Mucosa of stomach (tissue), 1 donor: ENCODE data around the gene TRIM8.
A peak's percentile ranks its signal among the peaks of the same experiment; 100 is the strongest.

ENCODE experiments used
- H3K27me3 ChIP-seq: one replicate; pipeline ENCODE4 v1.7.0; 2013; ENCODE audit warnings: mild to moderate bottlenecking, low read length; ENCODE audit not compliant: control insufficient read depth, insufficient read depth
- H3K36me3 ChIP-seq: one replicate; pipeline ENCODE4 v1.7.0; 2013; ENCODE audit warnings: low read length; ENCODE audit not compliant: control insufficient read depth, insufficient read depth
- H3K4me1 ChIP-seq: one replicate; pipeline ENCODE4 v1.7.0; 2013; ENCODE audit warnings: mild to moderate bottlenecking, low read length; ENCODE audit not compliant: control insufficient read depth, insufficient read depth
- H3K4me3 ChIP-seq: one replicate; pipeline ENCODE4 v1.7.0; 2013; ENCODE audit warnings: low read length
- H3K9ac ChIP-seq: one replicate; pipeline ENCODE4 v1.7.0; 2013; ENCODE audit warnings: mild to moderate bottlenecking, low read length, moderate library complexity
- H3K9me3 ChIP-seq: one replicate; pipeline ENCODE4 v1.7.0; 2013; ENCODE audit warnings: mild to moderate bottlenecking, low read length, moderate library complexity; ENCODE audit not compliant: control insufficient read depth
- donor health status: Pancreatic carcinoma.

Gene TRIM8

DNA sequence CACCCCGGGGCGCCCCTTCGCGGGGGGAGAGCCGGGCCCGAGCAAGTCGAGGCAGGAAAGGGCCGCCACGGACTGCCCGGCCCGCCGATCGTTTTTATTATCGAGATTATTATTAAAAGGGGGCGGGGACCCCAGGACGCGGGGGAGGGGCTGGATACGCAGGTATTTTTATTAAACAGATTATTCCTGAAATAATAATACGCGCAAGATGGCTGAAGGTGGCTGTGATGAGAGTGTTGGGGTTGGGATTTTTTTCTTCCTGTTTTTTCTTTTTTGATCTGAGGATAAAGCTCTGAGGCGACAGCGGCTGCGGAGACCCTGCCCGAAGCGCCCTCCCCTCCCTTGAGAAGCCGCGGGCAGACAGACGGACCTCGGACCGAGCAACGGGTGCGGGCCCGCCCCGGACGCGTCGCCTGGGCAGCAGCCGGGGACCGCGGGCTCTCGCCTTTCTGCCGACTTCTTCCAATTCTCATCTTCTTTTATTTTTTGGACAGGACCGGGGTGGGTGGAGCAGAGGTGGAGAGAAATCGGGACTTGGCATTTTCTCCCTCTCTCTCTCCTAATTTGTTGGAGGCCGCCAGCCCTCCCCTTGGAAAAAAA is 1.4 kb upstream of the TRIM8 start:
- Histone ChIP-seq H3K9me3 (no peaks in the 10 kb centered on the region), H3K4me1 (peaks cover 17% of the 10 kb centered on the region), H3K36me3 (no peaks in the 10 kb centered on the region)

DNA sequence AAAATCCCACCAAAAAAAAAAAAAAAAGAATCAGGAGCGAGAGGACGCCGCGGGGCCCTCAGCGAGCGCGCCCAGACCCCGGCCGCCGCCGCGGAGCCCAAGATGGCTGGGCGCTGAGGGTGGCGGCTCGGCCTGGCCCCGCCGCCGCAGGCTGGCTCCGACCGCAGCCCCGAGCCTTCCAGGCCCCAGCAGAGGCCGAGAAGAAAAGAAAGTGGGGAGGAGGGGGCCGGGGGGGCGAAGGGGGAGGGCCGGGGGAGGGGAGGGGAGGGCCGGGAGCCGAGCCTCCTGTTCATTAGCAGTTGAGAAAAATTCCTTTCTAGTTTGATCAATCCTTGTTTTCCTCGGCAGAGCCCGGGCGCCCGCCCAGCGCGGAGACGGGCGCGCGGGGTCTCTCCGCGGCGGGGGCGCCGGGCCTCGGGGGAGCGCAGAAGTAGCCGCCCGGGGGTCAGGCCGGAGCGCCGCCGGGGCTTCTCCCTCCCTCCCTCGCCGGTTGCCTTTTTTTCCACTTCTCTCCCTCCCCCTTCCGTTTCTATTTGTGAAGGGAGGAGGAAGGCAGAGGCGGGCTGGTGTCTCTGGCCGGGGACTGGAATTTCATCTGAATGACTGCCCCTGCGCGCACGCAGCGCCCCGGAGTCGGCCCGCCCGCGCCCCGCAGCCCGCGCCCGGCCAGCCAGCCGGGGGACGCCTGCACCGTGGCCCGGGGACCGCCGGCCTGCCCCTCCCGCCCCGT is 778 bp upstream of the TRIM8 start:
- peak overlapping the region; percentile 77 for H3K4me3 ChIP-seq
- H3K9me3 ChIP-seq: no peaks in the 10 kb centered on the region
- peak overlapping the region; percentile 99 for H3K9ac ChIP-seq
- H3K36me3 ChIP-seq: peaks cover 2% of the 10 kb centered on the region
- no peaks in the 10 kb centered on the region for H3K27me3 ChIP-seq
- peaks cover 24% of the 10 kb centered on the region for H3K4me1 ChIP-seq

More for the DNA sequence above, 1.4 kb upstream of the TRIM8 start:
- Histone ChIP-seq H3K27me3 (no peaks in the 10 kb centered on the region), H3K4me3 (peak overlapping the region; percentile 77), H3K9ac (peak overlapping the region; percentile 99)

DNA sequence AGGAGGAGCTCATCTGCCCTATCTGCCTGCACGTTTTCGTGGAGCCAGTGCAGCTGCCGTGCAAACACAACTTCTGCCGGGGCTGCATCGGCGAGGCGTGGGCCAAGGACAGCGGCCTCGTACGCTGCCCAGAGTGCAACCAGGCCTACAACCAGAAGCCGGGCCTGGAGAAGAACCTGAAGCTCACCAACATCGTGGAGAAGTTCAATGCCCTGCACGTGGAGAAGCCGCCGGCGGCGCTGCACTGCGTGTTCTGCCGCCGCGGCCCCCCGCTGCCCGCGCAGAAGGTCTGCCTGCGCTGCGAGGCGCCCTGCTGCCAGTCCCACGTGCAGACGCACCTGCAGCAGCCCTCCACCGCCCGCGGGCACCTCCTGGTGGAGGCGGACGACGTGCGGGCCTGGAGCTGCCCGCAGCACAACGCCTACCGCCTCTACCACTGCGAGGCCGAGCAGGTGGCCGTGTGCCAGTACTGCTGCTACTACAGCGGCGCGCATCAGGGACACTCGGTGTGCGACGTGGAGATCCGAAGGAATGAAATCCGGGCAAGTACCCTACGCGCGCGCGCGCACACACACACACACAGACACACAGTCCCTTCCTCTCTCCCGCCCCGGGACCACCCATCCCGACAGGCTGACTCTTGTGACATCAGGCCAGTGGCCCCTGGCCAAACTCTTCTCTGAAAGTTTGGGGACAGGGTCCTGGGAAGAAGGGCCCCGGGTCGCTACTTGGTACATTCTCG is 538 bp downstream of the TRIM8 start:
- Histone ChIP-seq H3K36me3 (peaks cover 6% of the 10 kb centered on the region), H3K4me1 (peaks cover 37% of the 10 kb centered on the region), H3K27me3 (no peaks in the 10 kb centered on the region), H3K4me3 (peak overlapping the region; percentile 98), H3K9ac (peak overlapping the region; percentile 99), H3K9me3 (no peaks in the 10 kb centered on the region)

DNA sequence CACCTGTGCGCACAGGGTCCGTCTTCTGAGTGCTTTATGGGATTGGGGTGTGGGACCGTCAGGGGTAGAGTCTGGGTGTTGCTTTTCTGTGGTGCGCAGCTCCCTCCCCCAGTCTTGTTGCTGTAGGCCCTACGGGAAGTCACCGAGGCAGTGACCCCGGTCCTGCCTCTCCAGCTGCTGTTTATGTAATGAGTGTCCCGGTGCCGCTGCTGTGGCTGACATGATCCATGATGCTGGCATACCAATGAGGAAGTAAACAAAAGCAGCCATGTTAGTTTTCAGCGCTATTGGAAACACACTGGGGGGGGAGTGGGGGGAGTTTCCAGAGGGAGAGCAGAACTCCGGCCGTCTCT is 1.1 kb downstream of the TRIM8 start:
- Histone ChIP-seq H3K27me3 (no peaks in the 10 kb centered on the region), H3K36me3 (peaks cover 6% of the 10 kb centered on the region), H3K9ac (peak overlapping the region; percentile 99), H3K9me3 (no peaks in the 10 kb centered on the region), H3K4me3 (peak overlapping the region; percentile 98), H3K4me1 (peaks cover 43% of the 10 kb centered on the region)

DNA sequence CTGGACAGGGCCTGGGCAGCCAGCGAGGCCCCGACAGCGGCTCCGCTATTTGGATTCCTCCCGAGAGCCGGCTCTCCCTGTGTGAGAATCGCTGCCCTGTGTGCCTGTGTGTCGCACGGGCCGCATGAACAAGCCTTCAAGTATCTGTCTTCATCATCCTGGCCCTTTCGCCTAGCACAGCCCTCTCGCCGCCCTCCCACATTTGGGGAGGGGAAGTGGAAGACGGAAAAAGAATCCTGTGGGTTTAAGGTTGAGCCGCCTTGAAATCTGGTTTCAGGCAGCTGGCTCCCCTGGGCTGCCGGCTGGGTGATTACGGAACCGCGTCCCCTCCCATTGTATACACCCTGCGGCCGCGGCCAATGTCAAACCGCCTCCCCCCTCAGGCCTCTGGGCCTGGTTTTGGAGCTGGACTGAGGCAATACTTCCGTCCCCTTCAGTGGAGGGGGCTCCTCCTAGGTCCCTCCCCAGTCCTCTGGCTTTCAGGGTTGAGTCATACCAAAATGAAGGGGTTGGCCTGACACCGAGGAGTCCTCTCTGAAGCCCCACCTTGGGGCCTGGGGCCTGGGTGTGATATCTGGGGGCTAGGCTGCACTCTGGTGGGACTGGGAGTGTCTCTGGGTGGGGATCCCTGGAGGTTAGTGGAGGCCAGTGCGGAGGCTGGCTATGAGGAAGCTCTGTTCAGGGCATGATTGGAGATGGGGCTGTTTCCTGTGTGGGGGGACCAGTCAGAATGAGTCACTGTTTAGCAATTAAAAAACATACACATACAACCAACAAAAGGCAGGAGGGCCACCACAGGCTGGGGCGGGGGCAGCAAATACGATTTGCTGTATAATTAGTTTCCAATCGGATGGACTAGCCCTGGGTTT is 1.7 kb downstream of the TRIM8 start:
- no peaks in the 10 kb centered on the region for H3K27me3 ChIP-seq
- H3K9me3 ChIP-seq: no peaks in the 10 kb centered on the region
- peaks cover 6% of the 10 kb centered on the region for H3K36me3 ChIP-seq
- H3K9ac ChIP-seq: peak overlapping the region; percentile 99
- peak overlapping the region; percentile 98 for H3K4me3 ChIP-seq
- H3K4me1 ChIP-seq: peaks cover 49% of the 10 kb centered on the region

DNA sequence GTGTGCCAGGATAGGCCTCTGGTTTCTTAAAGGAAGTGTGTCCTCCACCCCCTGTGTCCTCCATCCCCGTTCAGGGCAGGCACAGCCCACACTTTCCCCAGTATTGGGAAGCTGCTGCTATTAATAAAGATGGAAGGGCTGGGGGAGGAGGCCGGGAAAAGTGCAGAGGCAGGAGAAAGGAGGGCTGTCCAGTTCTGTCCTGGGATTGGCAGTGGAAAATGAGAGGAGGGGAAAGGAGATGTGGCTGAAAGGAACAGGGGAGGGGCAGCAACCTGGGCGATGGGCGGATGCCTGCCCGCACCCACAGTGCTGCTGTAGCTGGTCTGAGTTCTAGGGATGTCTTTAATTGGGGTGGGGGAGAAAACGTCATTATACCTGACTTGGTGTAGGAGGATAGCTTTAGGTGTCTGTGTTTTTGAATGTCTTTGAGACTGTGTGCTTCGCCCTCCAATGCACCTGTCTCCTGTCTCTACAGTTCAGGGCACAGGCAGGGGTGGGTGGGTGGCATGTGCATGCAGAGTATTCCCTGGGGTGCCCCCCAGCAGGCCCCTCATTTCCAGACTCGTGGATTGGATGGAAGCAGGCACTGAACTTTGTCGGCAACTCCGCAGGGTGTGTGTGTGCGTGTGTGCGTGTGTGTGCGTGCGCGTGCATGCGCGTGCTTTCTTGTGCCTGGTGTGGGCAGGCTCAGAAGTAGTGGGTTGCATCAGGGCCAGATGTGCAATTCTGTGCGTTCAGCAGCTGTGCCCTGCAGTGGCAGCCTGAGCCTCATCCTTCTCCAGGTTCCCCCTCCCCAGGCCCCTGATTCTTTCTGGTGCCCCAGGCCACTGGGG is 2.5 kb downstream of the TRIM8 start:
- Histone ChIP-seq H3K27me3 (no peaks in the 10 kb centered on the region), H3K9me3 (no peaks in the 10 kb centered on the region), H3K4me1 (peaks cover 52% of the 10 kb centered on the region), H3K36me3 (peaks cover 6% of the 10 kb centered on the region), H3K9ac (peak overlapping the region; percentile 99), H3K4me3 (peak overlapping the region; percentile 98)

DNA sequence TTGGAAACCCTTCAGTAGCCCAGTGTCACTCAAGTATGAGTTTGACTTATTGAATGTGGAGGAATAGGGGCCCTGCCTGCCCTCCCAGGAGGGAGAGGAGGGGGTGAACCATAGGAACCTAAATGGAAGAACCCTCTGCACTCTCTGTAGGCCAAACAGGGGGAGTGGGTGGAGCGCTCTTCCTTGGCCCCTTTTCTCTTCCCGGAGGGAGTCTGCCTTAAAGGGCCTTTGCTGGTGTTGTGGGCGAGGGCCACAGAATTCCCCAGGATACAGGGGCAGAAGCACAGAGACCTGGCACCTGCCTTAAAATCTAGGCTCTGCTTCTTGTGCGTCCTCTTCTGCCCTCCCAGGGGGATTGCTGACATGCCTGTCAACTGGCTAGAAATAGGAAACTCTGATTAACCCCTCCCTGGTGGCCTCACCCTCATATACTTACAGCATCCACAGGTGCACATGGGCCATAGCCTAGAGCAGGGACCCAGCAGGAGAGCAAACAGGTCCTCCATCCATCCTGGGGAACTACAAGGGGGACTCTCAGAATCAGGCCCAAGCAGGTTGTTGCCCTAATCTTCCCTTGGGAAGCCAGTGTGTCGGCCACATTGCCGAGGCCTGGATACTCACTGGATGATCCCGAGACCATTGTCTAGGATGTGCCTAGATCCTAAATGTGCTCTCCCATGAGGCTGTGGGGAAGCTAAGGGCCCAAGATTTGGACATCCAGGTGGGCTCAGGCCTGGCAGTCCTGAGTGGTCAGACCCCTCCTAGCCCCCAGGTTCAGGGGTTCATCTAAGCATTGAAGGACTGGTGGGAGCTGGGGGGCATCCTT is 3.4 kb downstream of the TRIM8 start:
- Histone ChIP-seq H3K4me1 (peaks cover 60% of the 10 kb centered on the region), H3K4me3 (peak overlapping the region; percentile 12), H3K27me3 (no peaks in the 10 kb centered on the region), H3K9ac (peak overlapping the region; percentile 99), H3K9me3 (no peaks in the 10 kb centered on the region), H3K36me3 (peaks cover 6% of the 10 kb centered on the region)

DNA sequence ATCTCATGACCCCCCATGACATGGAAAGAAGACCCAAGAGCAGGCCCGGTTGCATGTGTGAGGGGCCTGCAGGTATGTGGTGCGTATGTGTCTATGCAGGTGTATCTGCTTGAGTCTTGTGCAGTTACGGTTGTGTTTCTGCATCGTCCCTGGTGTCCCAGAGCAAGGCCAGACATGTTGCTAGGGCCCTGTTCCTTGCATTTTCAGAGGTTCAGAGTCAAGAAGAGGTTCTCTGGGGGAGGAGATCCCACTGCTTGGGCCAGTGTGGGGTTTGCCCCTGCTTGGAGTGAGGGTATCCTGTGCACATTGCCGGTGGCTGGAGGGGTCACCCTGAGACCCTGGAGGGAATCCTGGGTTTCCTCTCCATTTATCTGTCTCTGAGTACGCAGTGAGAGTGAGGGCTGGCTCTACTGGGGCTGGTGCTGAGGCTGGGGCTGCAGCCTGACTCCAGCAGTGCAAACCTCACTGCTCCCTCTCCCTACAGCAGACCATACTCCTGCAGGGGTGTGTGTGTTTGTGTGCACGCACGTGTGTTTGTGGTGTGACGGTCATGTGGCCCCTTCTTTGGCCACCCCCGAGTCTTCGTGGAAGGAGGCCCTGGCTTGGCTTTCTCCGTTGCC is 4.1 kb downstream of the TRIM8 start:
- Histone ChIP-seq H3K36me3 (peaks cover 6% of the 10 kb centered on the region), H3K27me3 (no peaks in the 10 kb centered on the region), H3K9me3 (no peaks in the 10 kb centered on the region), H3K4me1 (peaks cover 66% of the 10 kb centered on the region), H3K4me3 (peak overlapping the region; percentile 6), H3K9ac (peak overlapping the region; percentile 99)

DNA sequence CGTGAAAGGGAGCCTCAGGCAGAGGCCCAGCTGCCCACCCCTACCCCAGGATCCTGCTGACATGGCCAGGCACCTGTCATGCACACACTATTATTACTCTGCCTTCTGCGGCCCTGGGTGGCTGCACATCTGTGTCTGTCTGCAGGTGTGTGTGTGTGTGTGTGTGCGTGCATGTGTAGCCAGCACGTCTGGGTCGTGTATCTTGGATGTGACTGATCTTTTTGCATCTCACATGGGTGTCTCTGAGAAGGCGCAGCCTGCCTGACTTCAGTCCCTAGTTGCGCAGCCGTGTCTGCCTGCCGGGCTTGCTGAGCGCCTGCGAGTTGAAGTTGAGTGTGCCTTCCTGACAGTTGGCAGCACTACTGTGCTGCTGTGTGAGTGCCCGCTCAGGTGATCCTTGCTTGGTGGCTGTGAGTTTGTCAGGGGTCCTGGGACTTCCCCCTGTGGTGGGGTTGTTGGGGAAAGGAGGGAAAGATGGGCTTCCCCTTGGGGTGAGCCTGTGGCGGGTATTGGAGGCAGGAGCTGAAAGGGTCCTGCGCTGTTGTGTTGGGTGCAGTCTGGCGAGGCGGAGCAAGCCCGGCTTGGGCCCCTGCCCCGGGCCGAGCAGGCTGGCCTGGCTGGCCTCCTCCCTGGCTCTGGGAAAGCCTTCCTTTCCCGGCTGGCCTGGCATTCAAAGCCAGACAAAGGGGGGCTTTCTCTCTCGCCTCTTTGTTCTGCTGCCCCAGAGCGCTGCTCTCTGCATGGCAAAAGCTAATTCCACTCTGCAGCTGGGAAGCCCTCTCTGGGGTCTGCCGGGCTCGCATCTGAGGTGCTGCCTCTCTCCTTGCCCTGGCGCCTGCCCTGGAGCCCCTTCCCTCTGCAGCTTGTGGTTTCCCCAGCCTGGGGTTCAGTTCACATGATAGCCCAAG is 4.9 kb downstream of the TRIM8 start:
- Histone ChIP-seq H3K4me1 (peaks cover 72% of the 10 kb centered on the region), H3K36me3 (peaks cover 11% of the 10 kb centered on the region), H3K9ac (peak overlapping the region; percentile 56), H3K27me3 (no peaks in the 10 kb centered on the region), H3K4me3 (peak overlapping the region; percentile 6), H3K9me3 (no peaks in the 10 kb centered on the region)
